RWPE2 (cell line): ENCODE data around the gene CDK14.

Experiments used
- ATAC-seq: fragments of 200-7000 bp; cut with Tn5 transposase; 3 replicates; pipeline ENCODE4 v1.9.1; 2021; ENCODE audit warnings: low read depth
- DNase-seq: peaks from one replicate; pipeline ENCODE4 v3.0.0-alpha.2; 2020; ENCODE audit warnings: low spot score
- H3K27ac ChIP-seq: fragments of 450-650 bp; 2 replicates; pipeline ENCODE4 v1.5.1; 2017; ENCODE audit warnings: mild to moderate bottlenecking; ENCODE audit not compliant: poor library complexity, severe bottlenecking
- H3K27me3 ChIP-seq: fragments of 250-450 bp; sonication (Bioruptor Pico); 2 replicates; pipeline ENCODE4 v1.5.1; 2021; ENCODE audit warnings: mild to moderate bottlenecking, moderate library complexity; ENCODE audit not compliant: insufficient read depth, poor library complexity, severe bottlenecking
- H3K36me3 ChIP-seq: fragments of 250-450 bp; sonication (Bioruptor Pico); 2 replicates; pipeline ENCODE4 v1.5.1; 2020; ENCODE audit warnings: low read depth, mild to moderate bottlenecking, moderate library complexity
- H3K4me1 ChIP-seq: fragments of 250-450 bp; sonication (Bioruptor Pico); 2 replicates; pipeline ENCODE4 v1.5.1; 2021; ENCODE audit warnings: mild to moderate bottlenecking, moderate library complexity; ENCODE audit not compliant: insufficient read depth, poor library complexity, severe bottlenecking
- H3K4me3 ChIP-seq: fragments of 250-450 bp; sonication (Bioruptor Pico); 2 replicates; pipeline ENCODE4 v1.5.1; 2021; ENCODE audit warnings: mild to moderate bottlenecking, moderate library complexity; ENCODE audit not compliant: severe bottlenecking
- H3K9me3 ChIP-seq: fragments of 250-450 bp; sonication (Bioruptor Pico); 2 replicates; pipeline ENCODE4 v1.5.1; 2021; ENCODE audit warnings: mild to moderate bottlenecking, moderate library complexity; ENCODE audit not compliant: severe bottlenecking
- TF ChIP-seq, protein P1 (sequence below): fragments of 450-650 bp; IDR thresholded peaks from one replicate; pipeline ENCODE4 v1.5.1; 2017; ENCODE audit warnings: mild to moderate bottlenecking, moderate library complexity; ENCODE audit not compliant: poor library complexity, severe bottlenecking

CDK14 gene

DNA sequence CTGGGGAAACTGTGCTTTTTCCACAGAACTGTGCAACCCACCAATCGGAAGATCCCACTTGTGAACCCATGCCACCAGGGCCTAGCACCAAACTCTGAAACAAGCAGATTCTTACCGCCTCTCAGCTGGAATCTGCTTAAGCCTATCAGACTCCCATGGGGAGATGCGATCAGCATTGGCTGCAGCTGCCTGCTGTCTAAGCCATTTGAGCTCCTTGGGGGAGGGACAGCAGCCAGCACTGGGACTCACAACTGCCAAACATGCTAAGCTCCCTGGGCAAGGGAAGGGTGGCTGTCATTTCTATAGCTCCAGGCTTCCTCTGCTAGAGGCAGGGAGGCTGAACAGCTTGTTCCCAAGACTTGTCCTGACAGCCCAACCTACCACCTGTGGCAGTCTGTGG is 283.8 kb downstream of the CDK14 start:
- Histone ChIP-seq H3K9me3 (no peaks in the 10 kb centered on the region), H3K4me1 (no peaks in the 10 kb centered on the region), H3K27me3 (no peaks in the 10 kb centered on the region), H3K4me3 (no peak overlapping the region), H3K36me3 (peaks cover 9% of the 10 kb centered on the region; the same call in 1 of the 2 replicates), H3K27ac (no peak overlapping the region)
- TF ChIP-seq, protein P1, sequence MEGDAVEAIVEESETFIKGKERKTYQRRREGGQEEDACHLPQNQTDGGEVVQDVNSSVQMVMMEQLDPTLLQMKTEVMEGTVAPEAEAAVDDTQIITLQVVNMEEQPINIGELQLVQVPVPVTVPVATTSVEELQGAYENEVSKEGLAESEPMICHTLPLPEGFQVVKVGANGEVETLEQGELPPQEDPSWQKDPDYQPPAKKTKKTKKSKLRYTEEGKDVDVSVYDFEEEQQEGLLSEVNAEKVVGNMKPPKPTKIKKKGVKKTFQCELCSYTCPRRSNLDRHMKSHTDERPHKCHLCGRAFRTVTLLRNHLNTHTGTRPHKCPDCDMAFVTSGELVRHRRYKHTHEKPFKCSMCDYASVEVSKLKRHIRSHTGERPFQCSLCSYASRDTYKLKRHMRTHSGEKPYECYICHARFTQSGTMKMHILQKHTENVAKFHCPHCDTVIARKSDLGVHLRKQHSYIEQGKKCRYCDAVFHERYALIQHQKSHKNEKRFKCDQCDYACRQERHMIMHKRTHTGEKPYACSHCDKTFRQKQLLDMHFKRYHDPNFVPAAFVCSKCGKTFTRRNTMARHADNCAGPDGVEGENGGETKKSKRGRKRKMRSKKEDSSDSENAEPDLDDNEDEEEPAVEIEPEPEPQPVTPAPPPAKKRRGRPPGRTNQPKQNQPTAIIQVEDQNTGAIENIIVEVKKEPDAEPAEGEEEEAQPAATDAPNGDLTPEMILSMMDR = no peak
- DNase-seq (no peak), ATAC-seq (no peak)

DNA sequence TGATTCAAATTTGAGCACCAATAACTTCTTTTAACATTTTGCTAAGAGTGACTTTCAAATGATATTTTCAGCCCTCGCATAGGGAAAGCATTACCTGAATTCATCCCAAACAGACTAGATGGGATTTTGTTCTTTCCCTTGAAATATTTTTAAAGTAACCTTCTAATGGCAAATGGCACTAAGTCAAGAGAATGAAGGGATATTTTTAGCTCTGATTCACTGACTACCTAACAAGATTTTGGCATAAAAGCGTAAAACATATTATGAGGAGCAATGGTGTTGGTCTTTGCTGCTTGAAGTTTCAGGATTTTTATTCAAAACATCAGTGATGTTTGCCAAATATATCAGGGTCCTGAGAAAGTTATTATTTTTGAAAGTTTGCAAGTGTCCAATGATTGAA is 290.3 kb downstream of the CDK14 start:
- Histone ChIP-seq H3K27me3 (no peaks in the 10 kb centered on the region), H3K27ac (no peak overlapping the region), H3K4me3 (no peak overlapping the region), H3K36me3 (no peaks in the 10 kb centered on the region), H3K4me1 (no peaks in the 10 kb centered on the region), H3K9me3 (no peaks in the 10 kb centered on the region)
- no peak for DNase-seq
- TF ChIP-seq, protein P1 = no peak
- no peak for ATAC-seq

DNA sequence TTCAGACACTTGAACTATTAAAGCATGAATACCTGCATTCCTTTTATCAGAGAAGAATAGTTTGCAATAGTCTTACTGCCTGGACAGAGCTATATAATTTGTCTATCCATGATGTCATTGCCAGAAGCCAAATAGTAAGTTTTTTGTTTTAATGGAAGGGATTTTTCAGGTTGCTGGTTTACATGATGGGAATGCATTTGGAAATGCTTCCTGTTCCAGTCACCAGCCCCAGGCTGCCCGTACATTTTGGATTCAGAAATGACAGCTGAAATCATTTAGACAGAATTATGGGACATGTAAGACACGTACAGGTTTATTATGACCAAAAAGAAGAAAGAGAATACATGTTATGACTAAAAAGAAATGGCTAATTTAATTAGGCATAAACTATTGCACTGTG is 293.1 kb downstream of the CDK14 start:
- Histone ChIP-seq H3K4me1 (no peaks in the 10 kb centered on the region), H3K9me3 (no peaks in the 10 kb centered on the region), H3K4me3 (no peak overlapping the region), H3K27me3 (no peaks in the 10 kb centered on the region), H3K27ac (no peak overlapping the region), H3K36me3 (no peaks in the 10 kb centered on the region)
- ATAC-seq (no peak), DNase-seq (no peak)
- TF ChIP-seq, protein P1 = no peak

DNA sequence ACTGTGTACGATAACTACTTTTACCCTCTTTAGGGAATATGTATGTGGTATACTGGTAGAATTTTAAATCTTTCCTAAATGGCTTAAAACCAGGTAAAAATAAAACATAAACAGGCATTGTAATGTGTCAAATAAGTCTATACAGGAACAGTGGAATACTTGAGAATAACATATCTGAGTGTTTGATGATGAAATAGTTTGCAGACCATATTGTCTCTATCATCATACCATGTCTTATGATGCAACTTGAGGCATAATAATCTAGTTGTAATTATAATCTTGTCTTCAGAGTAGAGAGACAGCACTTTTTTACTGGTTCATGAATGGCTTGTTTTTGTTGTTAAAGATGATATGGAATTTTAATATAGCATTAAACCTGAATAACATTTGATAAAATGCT is 293.5 kb downstream of the CDK14 start:
- Histone ChIP-seq H3K9me3 (no peaks in the 10 kb centered on the region), H3K27ac (no peak overlapping the region), H3K4me3 (no peak overlapping the region), H3K36me3 (no peaks in the 10 kb centered on the region), H3K4me1 (no peaks in the 10 kb centered on the region), H3K27me3 (no peaks in the 10 kb centered on the region)
- ATAC-seq (no peak), DNase-seq (no peak)
- TF ChIP-seq, protein P1 = no peak

DNA sequence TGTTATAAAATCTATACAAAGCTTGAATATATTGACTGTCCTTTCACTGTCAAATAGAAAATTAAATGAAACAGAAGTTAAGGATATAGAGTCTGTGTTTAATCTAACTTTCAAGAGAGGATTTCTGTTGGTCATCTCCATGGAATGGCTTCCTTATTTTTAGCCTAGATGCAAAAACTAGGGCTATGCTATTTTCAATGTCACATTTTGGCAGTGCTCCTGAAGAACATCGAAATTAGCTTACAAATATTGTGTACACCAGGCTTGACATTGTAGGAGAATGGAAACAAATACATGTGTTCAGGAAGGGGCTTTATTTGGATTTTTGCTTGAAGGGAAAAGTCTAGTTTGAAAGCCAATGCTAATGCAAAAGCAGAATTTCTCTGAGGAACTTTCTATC is 295.4 kb downstream of the CDK14 start:
- Histone ChIP-seq H3K9me3 (no peaks in the 10 kb centered on the region), H3K4me3 (no peak overlapping the region), H3K36me3 (no peaks in the 10 kb centered on the region), H3K27me3 (no peaks in the 10 kb centered on the region), H3K27ac (no peak overlapping the region), H3K4me1 (no peaks in the 10 kb centered on the region)
- TF ChIP-seq, protein P1 = no peak
- ATAC-seq = no peak
- no peak for DNase-seq
